CD4-positive, alpha-beta T cell (primary cell): ENCODE results near the gene YIF1A. TPM values are rescaled to one million over a fixed set of nuclear protein-coding genes. Genes with fewer than 3 reads are reported as not detected.
"Not testable (repeated sequence)": the region's sequence is repeated elsewhere in the genome, so short reads cannot be mapped to it uniquely, and the experiment has no call there.

Experiments
- ATAC-seq: fragments of 200-7000 bp; cut with Tn5 transposase; one replicate; pipeline ENCODE4 v1.10.0; 2022; ENCODE audit warnings: mild to moderate bottlenecking; ENCODE audit not compliant: poor library complexity
- CTCF ChIA-PET: fragments of 350-600 bp; sonication (Branson Sonifier 250); formaldehyde crosslinking; loops from one replicate; lab custom pipeline; 2021; ENCODE audit warnings: antibody characterized with exemption, inconsistent platforms; lab: Charles Lee
- POLR2A ChIA-PET: fragments of 350-600 bp; sonication (Branson Sonifier 250); formaldehyde crosslinking; loops from one replicate; lab custom pipeline; 2021; ENCODE audit warnings: antibody characterized with exemption, inconsistent platforms; lab: Charles Lee
- DNase-seq, 14 experiments: peaks; one replicate each; pipeline ENCODE4 v3.0.0-alpha.2; 2013 to 2020; ENCODE audit warnings: mixed read lengths in 2 of 14
- H3K27ac ChIP-seq, 2 donors: one replicate each; pipeline versions ENCODE4 v1.5.1 to v1.7.0; 2013; ENCODE audit warnings: low read length in 2 of 2, low read depth in 1 of 2, mild to moderate bottlenecking in 1 of 2
- H3K27me3 ChIP-seq, 2 experiments: 1 replicate in 1 of 2; 2 replicates in 1 of 2; pipeline versions ENCODE4 v1.6.1 to v1.7.0; 2013; ENCODE audit warnings: low read length in 2 of 2, control low read depth in 1 of 2, mild to moderate bottlenecking in 1 of 2, moderate library complexity in 1 of 2; ENCODE audit not compliant: insufficient read depth in 2 of 2, control insufficient read depth in 1 of 2
- H3K36me3 ChIP-seq: one replicate; pipeline ENCODE4 v1.6.1; 2013; ENCODE audit warnings: low read length, control low read depth; ENCODE audit not compliant: insufficient read depth
- H3K4me1 ChIP-seq: one replicate; pipeline ENCODE4 v1.6.1; 2013; ENCODE audit warnings: low read length, control low read depth; ENCODE audit not compliant: insufficient read depth
- H3K4me3 ChIP-seq: one replicate; pipeline ENCODE4 v1.5.1; 2013; ENCODE audit warnings: mild to moderate bottlenecking, low read length, moderate library complexity
- H3K9me3 ChIP-seq, 2 experiments: 1 replicate in 1 of 2; 2 replicates in 1 of 2; pipeline versions ENCODE4 v1.6.1 to v1.7.0; 2013; ENCODE audit warnings: low read length in 2 of 2, mild to moderate bottlenecking in 2 of 2, control low read depth in 1 of 2, moderate library complexity in 1 of 2; ENCODE audit not compliant: control insufficient read depth in 1 of 2, insufficient read depth in 1 of 2
- H3K27ac Mint-ChIP-seq: one replicate; pipeline ENCODE4 v1.8.0; 2020; ENCODE audit warnings: mixed read lengths
- H3K27me3 Mint-ChIP-seq: one replicate; pipeline ENCODE4 v1.8.0; 2021; ENCODE audit warnings: mixed read lengths
- H3K36me3 Mint-ChIP-seq: one replicate; pipeline ENCODE4 v1.8.0; 2021; ENCODE audit warnings: low read depth, mixed read lengths
- H3K4me1 Mint-ChIP-seq: one replicate; pipeline ENCODE4 v1.8.0; 2021; ENCODE audit warnings: low read depth, mixed read lengths
- H3K4me3 Mint-ChIP-seq: one replicate; pipeline ENCODE4 v1.8.0; 2020; ENCODE audit warnings: mild to moderate bottlenecking, mixed read lengths
- H3K9me3 Mint-ChIP-seq: one replicate; pipeline ENCODE4 v1.8.0; 2020; ENCODE audit warnings: mixed read lengths
- intact Hi-C, 2 experiments: fragments of 100-400 bp; cut with DNase I in 1 of 2; cut with micrococcal nuclease in 1 of 2; formaldehyde crosslinking; loops; one replicate each; pipeline versions ENCODE4 v1.15.1 to v1.9.0; 2023 to 2025; cut with DNase I, micrococcal nuclease
- total RNA-seq, 174 experiments: library from RNA in 2 of 174; stranded (reverse) in 2 of 174; gene quantifications; one replicate each; pipeline ENCODE4 v1.2.3 and lab custom pipeline; 2021 to 2026
- TF ChIP-seq, protein P1 (sequence below): fragments of 200-600 bp; IDR thresholded peaks from one replicate; pipeline ENCODE4 v1.8.0; 2022; ENCODE audit warnings: antibody characterized with exemption, mild to moderate bottlenecking

Gene YIF1A
- total RNA-seq, 2 experiments from 2014 or later = 17.4 to 21.1 TPM

DNA sequence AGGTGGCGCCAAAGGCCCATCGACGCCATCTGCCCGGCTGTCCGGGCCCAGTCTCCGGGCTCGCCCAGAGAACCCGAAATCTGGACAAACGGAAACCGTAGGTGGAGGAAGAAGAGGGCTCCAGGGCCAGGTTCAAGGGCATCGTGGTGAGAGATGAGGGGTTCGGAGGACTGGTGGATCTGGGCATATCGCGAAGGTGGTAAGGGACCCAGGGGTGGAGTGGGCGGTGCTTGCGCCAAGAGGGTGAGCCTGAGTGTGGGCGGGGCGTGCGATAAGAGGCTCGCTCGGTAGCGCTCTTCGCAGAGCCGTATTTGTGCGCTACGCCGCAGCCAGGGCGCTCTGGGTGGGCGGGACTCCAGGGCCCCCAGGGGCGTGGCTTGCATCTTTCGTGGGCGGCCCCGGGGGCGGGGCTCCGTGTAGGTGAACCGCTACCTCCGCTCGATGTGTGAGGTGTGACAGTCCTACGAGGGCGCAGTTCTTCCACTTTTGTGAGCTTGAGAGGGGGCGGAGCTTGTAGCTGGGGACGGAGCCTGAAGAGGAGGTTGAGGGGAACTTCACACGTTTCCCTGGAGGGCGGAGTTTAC, 23.1 kb upstream of the YIF1A start:
- H3K27me3 Mint-ChIP-seq = peaks cover 4% of the 10 kb centered on the region
- intact Hi-C loops = loop anchor here (1.0 kb wide), 4 partner anchors 16 to 77 kb away; partner anchors contain the start of genes BRMS1 (in 2 of the 2) and YIF1A (in 1 of the 2)
- CTCF ChIA-PET = interaction anchor here (0.8 to 3.6 kb wide), 20 partner anchors 10 to 1465 kb away, joined by 3 to 30 read pairs (median 4); partner anchors contain the start of genes BRMS1, CCDC85B, MRPL11 and RIN1
- TF ChIP-seq, protein P1, sequence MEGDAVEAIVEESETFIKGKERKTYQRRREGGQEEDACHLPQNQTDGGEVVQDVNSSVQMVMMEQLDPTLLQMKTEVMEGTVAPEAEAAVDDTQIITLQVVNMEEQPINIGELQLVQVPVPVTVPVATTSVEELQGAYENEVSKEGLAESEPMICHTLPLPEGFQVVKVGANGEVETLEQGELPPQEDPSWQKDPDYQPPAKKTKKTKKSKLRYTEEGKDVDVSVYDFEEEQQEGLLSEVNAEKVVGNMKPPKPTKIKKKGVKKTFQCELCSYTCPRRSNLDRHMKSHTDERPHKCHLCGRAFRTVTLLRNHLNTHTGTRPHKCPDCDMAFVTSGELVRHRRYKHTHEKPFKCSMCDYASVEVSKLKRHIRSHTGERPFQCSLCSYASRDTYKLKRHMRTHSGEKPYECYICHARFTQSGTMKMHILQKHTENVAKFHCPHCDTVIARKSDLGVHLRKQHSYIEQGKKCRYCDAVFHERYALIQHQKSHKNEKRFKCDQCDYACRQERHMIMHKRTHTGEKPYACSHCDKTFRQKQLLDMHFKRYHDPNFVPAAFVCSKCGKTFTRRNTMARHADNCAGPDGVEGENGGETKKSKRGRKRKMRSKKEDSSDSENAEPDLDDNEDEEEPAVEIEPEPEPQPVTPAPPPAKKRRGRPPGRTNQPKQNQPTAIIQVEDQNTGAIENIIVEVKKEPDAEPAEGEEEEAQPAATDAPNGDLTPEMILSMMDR = peak; percentile 97
- H3K9me3 Mint-ChIP-seq = no peaks in the 10 kb centered on the region
- peak overlapping the region; percentile 90 for H3K4me3 Mint-ChIP-seq
- H3K4me1 Mint-ChIP-seq = peaks cover 22% of the 10 kb centered on the region
- H3K4me3 ChIP-seq = peak overlapping the region; percentile 61
- ATAC-seq = peak; percentile 74
- H3K27ac ChIP-seq = peak overlapping the region; percentile 65 to 90
- no peaks in the 10 kb centered on the region for H3K36me3 Mint-ChIP-seq
- H3K36me3 ChIP-seq = no peaks in the 10 kb centered on the region
- H3K4me1 ChIP-seq = peaks cover 51% of the 10 kb centered on the region
- POLR2A ChIA-PET = interaction anchor here (0.6 to 3.0 kb wide), 32 partner anchors 8 to 840 kb away, joined by 3 to 39 read pairs (median 6); partner anchors contain the start of genes B4GAT1, BRMS1, MALAT1 and MRPL11
- peak overlapping the region; percentile 95 for H3K27ac Mint-ChIP-seq
- H3K27me3 ChIP-seq = no peaks in the 10 kb centered on the region
- DNase-seq = peak; percentile 91 to 100 (median 99)
- H3K9me3 ChIP-seq = no peaks in the 10 kb centered on the region

DNA sequence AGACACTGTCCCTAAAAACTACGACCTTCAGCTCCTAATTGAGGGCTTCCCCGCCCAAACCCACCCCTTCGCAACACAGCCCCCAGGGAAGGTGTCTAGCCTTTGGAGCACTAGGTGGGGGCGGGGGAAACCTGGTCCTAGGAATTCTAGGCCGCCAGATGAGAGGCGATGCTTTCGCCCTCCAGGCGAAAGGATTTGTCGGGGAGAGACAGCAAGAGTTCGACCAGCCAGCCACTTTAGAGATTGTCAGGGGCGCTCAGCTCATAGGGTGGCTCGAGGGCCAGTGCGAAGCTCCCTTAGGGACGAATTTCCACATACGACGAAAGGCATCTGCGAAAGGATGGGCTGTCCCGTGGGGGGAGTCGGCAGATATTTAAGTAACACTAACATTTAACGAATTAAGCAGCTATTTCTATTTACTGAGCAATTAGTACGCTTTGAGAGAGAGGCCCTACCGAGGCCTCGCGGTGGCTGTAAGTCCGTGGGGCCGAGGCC, 22.6 kb upstream of the YIF1A start:
- CTCF ChIA-PET = interaction anchor here (0.8 to 3.6 kb wide), 18 partner anchors 10 to 1465 kb away, joined by 3 to 30 read pairs (median 6); partner anchors contain the start of genes BRMS1, CCDC85B, MRPL11 and RIN1
- POLR2A ChIA-PET = interaction anchor here (0.7 to 3.0 kb wide), 11 partner anchors 15 to 77 kb away, joined by 3 to 39 read pairs (median 13); partner anchors contain the start of genes B4GAT1, BRMS1, SLC29A2 and YIF1A
- no peaks in the 10 kb centered on the region for H3K9me3 Mint-ChIP-seq
- H3K4me1 Mint-ChIP-seq = peaks cover 22% of the 10 kb centered on the region
- H3K27me3 Mint-ChIP-seq = peaks cover 4% of the 10 kb centered on the region
- intact Hi-C loops = loop anchor here in 1 of 2 experiments (1.0 kb wide), 2 partner anchors 17 to 78 kb away; no protein-coding TSS in a partner anchor
- Histone ChIP-seq H3K4me1 (peaks cover 51% of the 10 kb centered on the region), H3K36me3 (no peaks in the 10 kb centered on the region), H3K27me3 (no peaks in the 10 kb centered on the region), H3K4me3 (peak overlapping the region; percentile 61), H3K27ac (peak overlapping the region; percentile 51 to 65), H3K9me3 (no peaks in the 10 kb centered on the region)
- ATAC-seq (peak; percentile 21), DNase-seq (no peak)
- H3K36me3 Mint-ChIP-seq = no peaks in the 10 kb centered on the region
- H3K27ac Mint-ChIP-seq = peak overlapping the region; percentile 95
- H3K4me3 Mint-ChIP-seq = peak overlapping the region; percentile 90
- TF ChIP-seq, protein P1 = no peak

DNA sequence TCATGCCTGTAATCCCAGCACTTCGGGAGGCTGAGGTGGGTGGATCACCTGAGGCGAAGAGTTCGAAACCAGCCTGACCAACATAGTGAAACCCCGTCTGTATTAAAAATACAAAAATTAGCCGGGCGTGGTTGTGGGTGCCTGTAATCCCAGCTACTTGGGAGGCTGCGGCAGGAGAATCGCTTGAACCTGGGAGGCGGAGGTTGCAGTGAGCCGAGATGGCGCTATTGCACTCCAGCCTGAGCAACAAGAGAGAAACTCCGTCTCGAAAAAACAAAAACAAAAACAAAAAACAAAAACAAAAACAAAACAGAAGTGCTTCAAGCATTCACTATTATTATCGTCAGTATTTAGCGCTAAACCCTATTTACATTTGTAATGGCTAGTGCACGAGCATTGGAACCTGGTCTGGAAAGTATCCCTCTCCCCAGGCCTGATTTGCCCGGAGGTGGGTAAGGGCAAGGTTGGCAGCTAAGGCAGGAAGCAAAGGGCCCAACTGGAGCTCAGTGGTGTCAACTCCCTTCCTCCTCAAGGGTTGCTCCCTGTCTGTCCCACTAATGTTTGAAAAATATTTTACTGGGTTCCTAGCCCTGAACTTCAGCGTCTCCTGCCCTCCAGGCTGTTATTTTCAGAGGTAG, 22.0 kb upstream of the YIF1A start:
- H3K9me3 ChIP-seq, H3K36me3 Mint-ChIP-seq, H3K4me3 ChIP-seq, H3K27ac ChIP-seq, H3K4me3 Mint-ChIP-seq, H3K27me3 Mint-ChIP-seq, H3K36me3 ChIP-seq, H3K27ac Mint-ChIP-seq, H3K9me3 Mint-ChIP-seq, DNase-seq, H3K27me3 ChIP-seq, ATAC-seq: not testable (repeated sequence)
- peaks cover 20% of the 10 kb centered on the region for H3K4me1 Mint-ChIP-seq
- ChIA-PET POLR2A (interaction anchor here (0.7 to 3.0 kb wide), 9 partner anchors 15 to 78 kb away, joined by 4 to 39 read pairs (median 18); partner anchors contain the start of genes B4GAT1, BRMS1, SLC29A2 and YIF1A), CTCF (interaction anchor here (0.8 to 3.6 kb wide), 14 partner anchors 11 to 1464 kb away, joined by 3 to 30 read pairs (median 6); partner anchors contain the start of genes BRMS1, MRPL11, RIN1 and TMEM151A)
- peaks cover 46% of the 10 kb centered on the region for H3K4me1 ChIP-seq
- intact Hi-C loops = loop anchor here in 1 of 2 experiments (1.0 kb wide), 2 partner anchors 17 to 78 kb away; no protein-coding TSS in a partner anchor
